Stimulated activated CD4-positive, alpha-beta T cell treated with anti-CD3 and anti-CD28 coated beads, Interleukin-15, amount 100 ng/mL, for 48 hours (primary cell): ENCODE measurements around the gene TTL.
A peak's percentile ranks its signal among the peaks of the same experiment; 100 is the strongest.
"Not testable (repeated sequence)": the region's sequence is repeated elsewhere in the genome, so short reads cannot be mapped to it uniquely, and the experiment has no call there.

Source experiments
- DNase-seq, 2 donors: peaks; one replicate each; pipeline ENCODE4 v3.0.0-alpha.2; 2020; ENCODE audit warnings: low read depth in 2 of 2

Gene TTL

DNA sequence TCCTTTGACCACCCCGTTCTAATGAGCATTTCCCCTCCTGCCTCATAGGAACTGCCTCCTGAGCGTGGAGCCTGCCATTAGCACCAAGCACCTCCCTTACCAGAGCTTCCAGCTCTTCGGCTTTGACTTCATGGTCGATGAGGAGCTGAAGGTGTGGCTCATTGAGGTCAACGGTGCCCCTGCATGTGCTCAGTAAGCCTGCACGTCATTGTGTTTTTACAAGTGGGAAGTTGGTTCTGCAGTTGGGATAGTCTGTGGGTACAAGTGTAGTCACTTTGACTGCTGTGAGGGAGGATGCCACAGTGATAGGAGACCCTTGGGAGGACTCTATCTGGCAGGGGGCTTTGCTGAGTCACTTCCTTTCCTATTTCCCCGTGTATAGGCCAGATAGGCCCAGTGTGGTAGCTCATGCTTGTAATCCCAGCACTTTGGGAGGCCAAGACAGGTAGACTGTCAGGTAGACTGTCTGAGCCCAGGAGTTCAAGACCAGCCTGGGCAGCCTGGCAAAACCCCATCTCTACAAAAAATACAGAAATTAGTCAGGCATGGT lies 38.4 kb downstream of the TTL start:
- DNase-seq: no peak

DNA sequence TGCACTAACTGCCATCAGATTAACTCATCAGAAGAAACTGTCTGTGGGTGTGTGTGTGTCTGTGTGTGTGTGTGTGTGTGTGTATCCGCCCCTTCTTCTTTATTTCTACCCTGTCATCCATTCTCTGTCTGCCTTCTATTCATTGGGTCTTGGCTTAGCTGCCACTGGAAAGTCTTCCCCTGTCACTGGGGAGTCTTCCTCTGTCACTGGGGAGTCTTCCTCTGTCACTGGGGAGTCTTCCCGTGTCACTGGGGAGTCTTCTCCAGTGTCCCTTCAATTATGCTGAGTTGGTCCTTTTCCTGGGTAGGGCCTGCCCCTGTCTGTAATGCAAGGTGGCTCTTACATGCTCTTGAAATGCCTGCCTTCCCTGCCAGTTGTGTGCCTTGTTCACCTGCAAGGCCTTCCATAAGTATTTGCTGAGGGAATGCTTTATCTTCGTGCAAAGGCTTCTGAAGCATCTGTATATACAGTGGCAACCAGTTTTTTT lies 41.4 kb downstream of the TTL start:
- DNase-seq: no peak

GRCh38 chr2:112524276-112524675 lies 42.3 kb downstream of the TTL start:
- not testable (repeated sequence) for DNase-seq

GRCh38 chr2:112528541-112528940 lies 46.6 kb downstream of the TTL start:
- no peak for DNase-seq

GRCh38 chr2:112529757-112530156 lies 47.8 kb downstream of the TTL start:
- DNase-seq: no peak

- no peak for DNase-seq
Measured at GRCh38 chr2:112530728-112531127, 48.8 kb downstream of the TTL start.

DNA sequence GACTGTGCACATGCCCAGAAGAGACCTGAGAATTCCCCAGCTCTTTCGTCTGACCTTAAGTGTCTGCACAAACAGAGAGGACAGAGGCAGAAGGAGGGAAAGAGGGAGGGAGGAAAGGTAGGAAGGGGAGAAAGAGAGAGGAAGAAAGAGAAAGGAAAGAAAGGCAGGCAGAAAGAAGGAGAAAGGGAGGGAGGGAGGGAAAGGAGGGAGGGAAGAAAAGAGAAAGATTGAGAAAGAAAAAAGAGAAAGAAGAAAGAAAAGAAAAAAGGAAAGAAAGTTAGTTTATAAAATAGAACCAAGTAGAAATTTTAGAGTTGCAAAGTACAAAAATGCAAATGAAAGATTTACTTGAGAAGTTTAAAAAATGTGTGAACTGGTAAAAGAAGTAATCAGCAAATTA lies 52.9 kb downstream of the TTL start:
- no peak for DNase-seq

DNA sequence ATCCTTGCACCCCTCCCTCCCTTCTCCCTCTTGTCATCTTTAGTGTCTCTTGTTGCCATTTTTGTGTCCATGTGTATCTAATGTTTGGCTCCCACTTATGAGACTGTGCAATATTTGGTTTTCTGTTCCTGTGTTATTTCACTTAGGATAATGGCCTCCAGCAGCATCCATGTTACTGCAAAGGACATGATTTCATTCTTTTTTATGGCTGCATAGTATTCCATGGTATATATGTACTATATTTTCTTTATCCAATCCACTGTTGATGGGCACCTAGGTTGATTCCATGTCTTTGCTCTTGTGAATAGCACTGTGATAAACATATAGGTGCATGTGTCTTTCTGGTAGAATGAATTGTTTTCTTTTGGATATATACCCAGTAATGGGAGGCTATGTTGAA lies 54.7 kb downstream of the TTL start:
- DNase-seq: not testable (repeated sequence)

DNA sequence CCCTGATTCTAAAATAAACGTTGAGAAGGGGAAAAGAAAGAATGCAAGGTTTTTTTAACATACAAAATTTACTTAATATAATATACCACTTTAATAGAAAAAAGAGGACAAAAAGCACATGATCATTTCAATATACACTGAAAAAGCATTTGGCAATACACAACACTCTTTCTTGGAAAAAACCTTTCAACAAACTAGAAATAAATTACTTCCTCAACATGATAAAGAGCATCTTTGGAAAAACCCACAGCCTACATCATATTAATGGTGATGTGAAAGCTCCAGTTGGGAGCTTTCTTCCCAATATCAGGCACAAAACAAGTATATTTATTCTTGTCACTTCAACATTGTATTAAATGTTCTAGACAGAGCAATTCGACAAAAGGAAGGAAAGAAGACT lies 57.4 kb downstream of the TTL start:
- DNase-seq: no peak

GRCh38 chr2:112540906-112541305 lies 59.0 kb downstream of the TTL start:
- no peak for DNase-seq

GRCh38 chr2:112541315-112542122 lies 59.6 kb downstream of the TTL start:
- peak; percentile 45 to 52 for DNase-seq

DNA sequence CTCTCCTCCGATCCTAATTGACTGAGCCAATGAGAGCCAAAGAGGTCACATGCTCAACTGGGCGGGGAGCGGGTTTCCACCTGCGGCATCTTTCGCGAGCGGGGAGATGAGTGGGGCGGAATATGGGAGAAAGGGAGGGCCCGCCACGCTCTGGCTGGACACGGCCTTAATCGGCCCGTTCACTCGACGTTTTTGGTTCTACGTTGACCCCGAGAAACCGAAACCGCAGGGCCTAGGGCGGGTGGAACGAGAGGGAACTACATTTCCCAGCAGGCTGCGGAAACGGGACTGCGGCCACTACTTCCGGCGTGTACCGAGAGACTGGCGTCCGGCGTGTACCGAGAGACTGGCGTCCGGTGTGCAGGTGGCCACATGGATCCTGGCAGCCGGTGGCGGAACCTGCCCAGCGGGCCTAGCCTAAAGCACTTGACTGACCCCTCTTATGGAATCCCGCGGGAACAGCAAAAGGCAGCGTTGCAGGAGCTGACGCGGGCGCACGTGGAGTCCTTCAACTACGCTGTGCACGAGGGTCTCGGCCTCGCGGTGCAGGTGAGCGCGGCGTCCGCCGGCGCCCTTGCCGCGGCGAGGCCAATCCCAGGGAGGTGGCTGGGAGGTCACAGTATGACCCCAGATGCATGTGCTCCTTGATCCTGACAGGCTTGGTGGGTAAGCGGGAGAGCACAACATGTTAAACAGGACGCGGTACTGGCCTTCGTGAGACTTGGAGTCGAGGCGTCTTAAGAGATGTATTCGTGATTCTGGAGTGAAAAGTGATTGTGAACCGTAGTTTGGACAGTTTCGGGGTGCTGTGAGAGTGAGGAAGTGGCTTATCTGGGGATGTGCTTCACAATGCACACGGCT lies 60.4 kb downstream of the TTL start, which contains the start of gene POLR1B:
TSS of gene POLR1B (plus strand) at position 343 of the 861 bp plus-strand sequence. CDS start at position 373, 30 bp downstream.
- DNase-seq: peak; percentile 61 to 65

GRCh38 chr2:112542984-112543661 lies 61.2 kb downstream of the TTL start:
- no peak for DNase-seq

- no peak for DNase-seq
Measured at GRCh38 chr2:112547333-112547732, 65.4 kb downstream of the TTL start.

GRCh38 chr2:112548980-112549379 lies 67.0 kb downstream of the TTL start:
- DNase-seq: no peak

DNA sequence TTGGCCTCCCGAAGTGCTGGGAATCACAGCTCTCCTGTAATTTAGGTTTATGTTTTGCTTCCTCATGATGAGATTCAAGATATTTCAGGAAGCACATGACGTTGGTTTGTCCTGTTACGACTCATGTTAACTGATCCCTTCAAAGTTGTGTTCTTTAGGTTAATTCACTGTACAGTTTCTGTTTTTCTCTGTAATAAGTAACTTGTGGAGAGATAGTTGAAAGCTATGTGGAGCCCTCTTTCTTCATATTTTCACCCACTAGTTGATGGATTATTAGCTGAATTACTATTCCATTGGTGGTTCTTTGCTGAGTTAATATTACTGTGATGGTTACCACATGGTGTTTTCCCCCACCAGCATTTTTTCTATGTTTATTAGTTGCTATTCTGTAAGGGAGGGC lies 84.1 kb downstream of the TTL start:
- DNase-seq: no peak

DNA sequence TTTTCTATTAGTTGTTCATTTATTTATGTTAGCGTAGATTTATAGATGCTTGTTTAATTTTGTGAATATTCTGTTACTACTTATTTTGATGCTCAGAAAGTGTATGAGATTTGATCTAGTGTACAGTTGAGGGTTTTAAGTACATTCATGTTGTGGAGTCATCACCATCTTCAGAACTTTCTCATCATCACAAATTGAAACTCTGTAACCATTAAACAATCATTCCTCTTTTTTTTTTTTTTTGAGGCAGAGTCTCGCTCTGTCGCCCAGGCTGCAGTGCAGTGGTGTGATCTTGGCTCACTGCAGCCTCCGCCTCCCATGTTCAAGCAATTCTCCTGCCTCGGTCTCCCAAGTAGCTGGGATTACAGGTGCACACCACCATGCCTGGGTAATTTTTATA lies 84.6 kb downstream of the TTL start:
- not testable (repeated sequence) for DNase-seq

GRCh38 chr2:112572005-112572404 lies 90.0 kb downstream of the TTL start:
- DNase-seq: no peak

DNA sequence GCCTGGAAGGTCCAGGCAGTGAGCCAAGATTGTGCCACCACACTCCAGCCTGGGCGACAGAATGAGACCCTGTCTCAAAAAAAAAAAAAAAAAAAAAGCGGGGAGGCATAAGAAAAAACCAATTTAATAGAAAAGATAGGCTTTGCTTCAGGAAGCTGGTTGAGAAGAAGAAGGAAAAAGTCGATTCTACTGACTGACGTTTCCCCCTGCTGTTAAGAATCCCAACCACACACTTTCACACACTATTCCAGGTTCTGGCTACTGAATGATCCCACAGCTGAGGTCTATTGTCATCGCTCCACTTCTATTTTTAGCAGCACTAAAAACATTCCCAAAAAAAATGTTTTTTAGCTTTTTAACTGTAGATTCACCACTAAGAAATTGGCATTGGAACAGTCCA lies 95.8 kb downstream of the TTL start:
- DNase-seq: no peak

GRCh38 chr2:112579241-112579640 lies 97.3 kb downstream of the TTL start:
- DNase-seq: no peak

DNA sequence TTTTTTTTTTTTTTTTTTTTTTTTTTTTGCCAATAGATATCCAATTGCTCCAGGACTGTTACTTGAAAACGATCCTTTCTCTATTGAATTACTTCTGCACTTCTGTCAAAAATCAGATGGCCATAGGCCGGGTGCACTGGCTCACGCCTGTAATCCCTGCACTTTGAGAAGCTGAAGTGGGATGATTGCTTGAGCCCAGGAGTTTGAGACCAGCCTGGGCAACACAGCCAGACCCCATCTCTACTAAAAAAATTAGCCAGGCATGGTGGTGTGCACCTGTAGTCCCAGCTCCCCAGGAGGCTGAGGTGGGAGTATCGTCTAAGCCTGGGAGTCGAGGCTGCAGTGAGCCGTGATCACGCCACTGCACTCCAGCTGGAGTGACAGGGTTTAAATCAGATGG lies 98.1 kb downstream of the TTL start:
- DNase-seq: no peak

GRCh38 chr2:112582314-112582746 lies 100.4 kb downstream of the TTL start:
- peak in 1 of 2 donors; percentile 19 for DNase-seq
